Measurements from ENCODE around the gene CDH4. TPM values are rescaled to one million over a fixed set of nuclear protein-coding genes. Genes with fewer than 3 reads are reported as not detected.

The CDH4 gene
- total RNA-seq, 2 experiments from 2014 or later = 0.10 to 0.21 TPM

DNA sequence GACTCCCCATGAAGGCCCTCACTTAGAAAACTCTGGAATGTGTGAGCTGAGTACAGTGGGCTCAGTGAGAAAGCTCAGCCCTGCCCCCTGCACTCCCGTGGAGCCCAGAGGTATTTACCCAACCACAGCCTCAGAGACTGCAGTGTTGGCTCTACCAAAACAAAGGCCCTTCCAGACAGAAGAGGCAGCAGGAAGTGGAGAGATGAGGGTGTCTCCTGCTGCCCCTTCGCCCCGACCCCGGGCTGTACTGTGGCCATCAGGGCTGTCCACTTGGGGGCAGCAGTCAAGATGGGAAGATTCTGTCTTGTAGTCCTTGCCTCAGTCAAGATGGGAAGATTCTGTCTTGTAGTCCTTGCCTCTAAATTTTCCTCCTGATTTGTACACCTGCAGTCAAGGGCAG is 472.3 kb downstream of the CDH4 start:
- CTCF ChIA-PET = no interaction called here
- POLR2A ChIA-PET = no interaction called here
- Mint-ChIP-seq H3K27ac (no peak overlapping the region), H3K4me1 (ENCODE audit: low read depth) (peaks cover 13% of the 10 kb centered on the region), H3K4me3 (no peak overlapping the region), H3K36me3 (no peaks in the 10 kb centered on the region), H3K9me3 (no peaks in the 10 kb centered on the region), H3K27me3 (no peaks in the 10 kb centered on the region)
- intact Hi-C loops (cut with micrococcal nuclease) = no loop called here
- no peak for DNase-seq

DNA sequence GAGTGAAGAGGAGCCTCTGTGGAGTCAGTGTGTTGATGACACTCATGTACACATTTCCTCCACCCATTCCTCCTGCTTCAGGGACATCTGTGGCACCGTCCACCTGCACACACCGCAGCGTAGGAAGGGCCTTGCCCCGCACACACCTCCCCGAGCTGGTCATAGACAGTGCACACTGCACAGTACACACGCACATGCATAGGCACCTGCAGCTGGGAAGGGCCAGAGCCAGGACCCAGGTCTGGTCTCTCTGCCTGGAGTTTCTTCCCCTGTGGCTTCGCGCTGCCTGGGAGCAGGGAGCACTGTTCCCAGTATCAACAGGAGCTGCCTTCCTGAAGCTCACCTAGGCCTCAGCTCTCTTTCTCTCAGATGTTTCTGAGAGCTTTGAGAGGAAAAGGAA is 473.1 kb downstream of the CDH4 start:
- POLR2A ChIA-PET = no interaction called here
- CTCF ChIA-PET = no interaction called here
- H3K36me3 Mint-ChIP-seq = no peaks in the 10 kb centered on the region

DNA sequence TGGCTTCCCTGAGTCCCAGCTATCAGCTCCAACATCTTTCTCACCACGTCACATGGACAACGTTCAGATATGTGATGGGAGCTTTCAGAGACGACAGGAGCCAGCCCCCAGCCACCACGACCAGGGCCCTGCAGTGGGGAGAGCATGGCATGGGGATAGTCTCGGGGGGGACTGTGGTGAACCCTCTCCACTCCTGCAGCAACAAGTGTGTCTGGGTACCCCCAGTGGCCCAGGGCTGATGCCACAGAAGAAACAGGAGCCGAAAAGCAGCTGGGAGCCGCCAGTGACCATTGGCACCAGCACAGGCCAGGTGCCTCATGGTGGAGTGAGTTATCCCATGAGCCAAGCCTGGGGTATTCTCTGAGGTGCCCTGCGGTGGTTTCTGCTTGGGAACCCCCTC is 473.9 kb downstream of the CDH4 start:
- no peaks in the 10 kb centered on the region for H3K27me3 Mint-ChIP-seq
- intact Hi-C loops (cut with micrococcal nuclease) = no loop called here
- ChIA-PET CTCF (no interaction called here), POLR2A (no interaction called here)
- H3K4me3 Mint-ChIP-seq = no peak overlapping the region
- DNase-seq = no peak
- H3K9me3 Mint-ChIP-seq = no peaks in the 10 kb centered on the region
- no peaks in the 10 kb centered on the region for H3K36me3 Mint-ChIP-seq
- no peaks in the 10 kb centered on the region for H3K4me1 Mint-ChIP-seq (ENCODE audit: low read depth)
- no peak overlapping the region for H3K27ac Mint-ChIP-seq

More for the DNA sequence above, 473.1 kb downstream of the CDH4 start:
- Mint-ChIP-seq H3K4me1 (ENCODE audit: low read depth) (peaks cover 5% of the 10 kb centered on the region), H3K4me3 (no peak overlapping the region), H3K27me3 (no peaks in the 10 kb centered on the region), H3K9me3 (no peaks in the 10 kb centered on the region), H3K27ac (no peak overlapping the region)
- DNase-seq = no peak
- intact Hi-C loops (cut with micrococcal nuclease) = no loop called here

DNA sequence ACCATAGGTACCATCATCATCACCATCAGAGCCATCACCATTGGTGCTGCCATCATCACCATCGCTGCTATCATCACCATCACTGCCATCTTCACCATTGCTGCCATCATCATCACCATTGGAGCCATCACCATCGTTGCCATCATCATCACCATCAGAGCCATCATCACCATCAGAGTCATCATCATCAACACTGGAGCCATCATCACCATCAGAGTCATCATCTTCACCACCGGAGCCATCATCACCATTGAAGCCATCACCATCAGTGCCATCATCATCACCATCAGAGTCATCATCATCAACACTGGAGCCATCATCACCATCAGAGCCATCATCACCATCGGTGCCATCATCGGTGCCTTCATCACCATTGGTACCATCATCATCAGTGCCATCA is 474.9 kb downstream of the CDH4 start:
- Mint-ChIP-seq H3K4me1 (ENCODE audit: low read depth) (no peaks in the 10 kb centered on the region), H3K36me3 (no peaks in the 10 kb centered on the region), H3K27me3 (no peaks in the 10 kb centered on the region), H3K4me3 (no peak overlapping the region), H3K9me3 (no peaks in the 10 kb centered on the region), H3K27ac (no peak overlapping the region)
- no peak for DNase-seq
- intact Hi-C loops (cut with micrococcal nuclease) = no loop called here
- ChIA-PET CTCF (no interaction called here), POLR2A (no interaction called here)

DNA sequence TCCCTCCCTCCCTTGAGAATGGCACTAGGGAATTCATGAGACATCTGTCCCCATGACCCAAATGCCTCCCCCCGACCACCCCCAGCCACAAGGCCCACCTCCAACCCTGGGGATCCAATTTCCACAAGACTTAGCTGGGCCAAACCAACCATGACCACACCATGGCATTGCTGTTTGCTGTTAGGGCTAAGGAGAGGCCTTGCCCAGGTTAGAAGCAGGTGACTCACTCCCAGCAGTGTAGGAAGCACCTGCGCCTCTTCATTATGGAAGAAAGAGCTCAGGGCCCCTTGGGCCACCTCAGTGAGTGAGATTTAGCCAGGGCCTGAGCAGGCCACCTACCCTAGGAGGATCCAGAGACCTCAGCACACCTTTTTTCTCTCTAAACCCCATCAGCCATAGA is 475.7 kb downstream of the CDH4 start:
- Mint-ChIP-seq H3K4me3 (no peak overlapping the region), H3K36me3 (no peaks in the 10 kb centered on the region), H3K4me1 (ENCODE audit: low read depth) (no peaks in the 10 kb centered on the region), H3K27ac (no peak overlapping the region), H3K27me3 (peaks cover 1% of the 10 kb centered on the region), H3K9me3 (no peaks in the 10 kb centered on the region)
- CTCF ChIA-PET = no interaction called here
- POLR2A ChIA-PET = no interaction called here
- intact Hi-C loops (cut with micrococcal nuclease) = no loop called here
- DNase-seq = no peak

DNA sequence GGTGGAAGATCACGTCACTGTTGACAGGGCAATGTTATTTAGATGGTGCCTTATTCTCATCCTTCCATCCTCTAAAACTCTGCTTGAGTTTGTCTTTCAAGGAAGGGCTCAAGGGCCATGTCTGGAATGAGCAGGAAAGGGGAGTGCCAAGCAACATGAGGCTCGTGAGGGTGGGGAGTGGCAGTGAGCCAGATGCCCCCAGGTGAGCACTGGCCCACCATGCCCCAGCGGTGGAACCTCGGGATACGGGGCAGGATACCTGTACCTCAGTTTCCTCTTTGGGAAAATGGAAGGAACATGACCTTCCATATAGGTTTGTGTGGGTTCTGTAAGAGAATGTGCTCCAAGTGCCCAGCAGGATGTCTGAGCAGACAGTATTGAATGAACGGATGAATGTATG is 476.3 kb downstream of the CDH4 start:
- Mint-ChIP-seq H3K36me3 (no peaks in the 10 kb centered on the region), H3K27me3 (peaks cover 1% of the 10 kb centered on the region), H3K4me1 (ENCODE audit: low read depth) (no peaks in the 10 kb centered on the region), H3K9me3 (no peaks in the 10 kb centered on the region), H3K27ac (no peak overlapping the region), H3K4me3 (no peak overlapping the region)
- ChIA-PET CTCF (no interaction called here), POLR2A (no interaction called here)
- intact Hi-C loops (cut with micrococcal nuclease) = no loop called here
- DNase-seq = no peak

DNA sequence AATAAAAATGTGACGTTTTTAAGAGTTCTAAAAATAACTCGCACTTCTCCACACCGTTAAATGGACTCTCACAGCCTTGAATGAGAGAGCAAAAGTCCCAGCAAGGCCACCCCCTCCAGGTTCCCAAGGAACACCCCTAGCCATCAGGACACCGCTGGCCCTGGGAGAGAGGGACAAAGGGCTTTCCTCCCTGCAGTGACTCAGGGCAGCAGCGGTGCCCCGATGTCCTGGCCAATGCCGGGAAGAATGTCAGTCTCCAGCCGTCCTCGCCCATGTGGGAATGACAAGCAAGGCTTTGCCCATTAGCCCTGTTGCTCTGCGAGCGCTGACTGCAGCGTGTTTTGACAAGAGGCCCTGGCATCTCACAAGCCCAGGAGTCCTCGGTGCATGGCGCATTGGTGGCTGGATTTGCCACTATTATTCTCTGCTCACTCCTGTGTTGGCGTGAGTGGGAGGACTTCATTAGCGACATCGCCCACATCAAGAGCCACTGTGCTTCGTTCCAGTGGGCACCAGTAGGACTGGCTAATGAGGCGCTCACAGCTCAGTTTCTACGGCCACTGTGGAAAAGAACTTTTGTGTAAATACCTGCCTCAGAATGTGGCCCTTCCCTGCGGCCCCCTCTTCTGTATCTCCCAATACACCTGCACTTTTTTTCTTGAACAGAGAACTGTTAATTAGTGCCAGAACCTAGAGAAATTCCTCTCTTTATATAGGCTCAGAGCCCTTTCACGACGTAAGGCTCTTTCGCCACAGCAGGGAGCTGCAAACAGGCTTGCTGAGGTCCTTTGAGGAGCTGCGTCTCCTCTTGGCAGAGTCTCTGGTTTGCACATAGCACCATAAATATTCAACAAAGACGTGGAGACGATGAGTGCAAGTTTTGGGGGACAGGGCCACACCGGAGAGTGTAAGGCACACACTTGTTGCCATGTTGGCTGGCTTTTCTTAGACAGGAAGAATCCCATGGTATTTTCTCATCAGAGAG is 477.0 kb downstream of the CDH4 start:
- ChIA-PET POLR2A (no interaction called here), CTCF (interaction anchor here (0.6 kb wide), 1 partner anchor 97 kb away, joined by 3 read pairs; no protein-coding TSS in a partner anchor)
- Mint-ChIP-seq H3K4me1 (ENCODE audit: low read depth) (no peaks in the 10 kb centered on the region), H3K36me3 (no peaks in the 10 kb centered on the region), H3K4me3 (no peak overlapping the region), H3K27me3 (peaks cover 2% of the 10 kb centered on the region), H3K9me3 (no peaks in the 10 kb centered on the region), H3K27ac (no peak overlapping the region)
- no peak for DNase-seq
- intact Hi-C loops (cut with micrococcal nuclease) = no loop called here

DNA sequence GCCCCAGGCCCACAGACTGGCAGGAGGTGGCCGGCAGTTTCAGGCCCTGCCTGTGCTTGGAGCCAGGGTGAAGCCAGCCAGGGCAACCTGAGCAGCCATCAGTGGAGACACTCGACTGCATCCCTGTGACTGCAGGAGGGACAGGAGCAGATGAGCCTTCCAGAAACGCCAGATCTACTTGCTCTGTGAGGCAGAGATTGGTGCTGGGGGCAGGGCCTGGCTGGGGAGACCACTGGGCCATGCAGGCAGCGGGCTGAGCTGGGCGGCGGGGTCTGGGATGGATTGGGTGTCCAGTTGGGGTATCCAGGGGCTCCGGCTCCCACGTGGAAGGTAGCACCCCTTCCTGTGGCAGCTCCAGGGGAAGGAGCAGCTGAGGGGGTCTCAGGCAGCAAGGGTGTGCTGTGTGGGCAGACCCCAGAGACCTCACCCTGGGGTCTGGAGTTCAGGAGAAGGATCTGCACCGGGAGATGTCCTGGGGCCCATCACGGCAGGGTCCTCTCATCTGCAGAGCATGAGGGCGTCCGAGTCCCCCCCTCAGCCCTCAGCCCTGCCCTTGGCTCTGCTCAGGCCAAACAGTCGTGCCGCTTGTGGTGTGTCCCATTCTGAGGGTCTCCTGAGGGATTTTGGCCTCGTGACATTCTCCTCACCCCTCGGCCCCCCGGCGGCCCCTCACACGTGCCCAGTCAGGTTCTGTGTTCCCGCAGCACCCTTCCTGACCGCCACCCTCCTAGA is 478.7 kb downstream of the CDH4 start:
- DNase-seq = no peak
- Mint-ChIP-seq H3K36me3 (no peaks in the 10 kb centered on the region), H3K4me1 (ENCODE audit: low read depth) (no peaks in the 10 kb centered on the region), H3K27ac (no peak overlapping the region), H3K9me3 (no peaks in the 10 kb centered on the region), H3K4me3 (no peak overlapping the region), H3K27me3 (peaks cover 5% of the 10 kb centered on the region)
- ChIA-PET CTCF (no interaction called here), POLR2A (no interaction called here)
- intact Hi-C loops (cut with micrococcal nuclease) = no loop called here

DNA sequence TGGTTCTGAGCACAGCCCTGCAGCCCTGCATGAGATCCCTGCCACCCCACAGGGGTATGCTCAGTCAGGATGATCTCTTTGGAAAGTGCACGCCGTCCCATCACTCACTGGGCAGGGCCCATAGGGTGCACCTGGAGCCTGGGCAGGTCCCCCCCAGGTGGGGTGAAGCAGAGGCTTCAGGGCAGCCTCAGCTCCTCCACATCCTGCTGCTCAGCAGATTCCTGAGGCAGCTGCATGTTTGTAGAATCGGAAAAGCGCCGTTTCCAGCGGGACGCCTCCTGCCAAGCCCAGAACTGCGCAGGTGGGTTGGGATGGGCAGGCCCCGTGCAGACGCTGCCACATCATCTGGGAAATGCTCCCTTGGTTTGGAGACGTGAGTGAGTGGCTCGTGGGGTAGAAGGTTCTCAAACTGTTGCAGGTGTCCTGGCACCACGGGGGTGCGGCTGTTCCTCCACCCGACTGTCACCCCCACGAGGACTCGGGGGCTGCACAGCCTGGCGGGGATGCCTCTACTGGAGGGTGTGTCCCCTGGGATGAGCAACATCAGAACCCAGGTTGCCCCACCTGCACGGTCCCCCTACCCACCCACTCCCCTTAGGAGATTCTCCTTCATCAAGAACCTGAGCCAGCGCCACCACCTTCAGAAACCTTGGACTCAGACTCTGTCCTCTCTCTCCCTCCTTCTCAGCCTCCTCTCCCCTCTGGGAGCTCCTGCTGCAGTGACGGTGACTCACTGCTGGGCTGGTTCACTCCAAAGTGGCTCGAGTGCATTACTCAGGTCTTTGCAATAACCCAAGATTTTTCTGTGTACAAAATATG is 479.5 kb downstream of the CDH4 start:
- H3K4me1 Mint-ChIP-seq (ENCODE audit: low read depth) = no peaks in the 10 kb centered on the region
- H3K36me3 Mint-ChIP-seq = no peaks in the 10 kb centered on the region
- no peak overlapping the region for H3K27ac Mint-ChIP-seq
- no peak overlapping the region for H3K4me3 Mint-ChIP-seq
- no peak for DNase-seq
- ChIA-PET CTCF (no interaction called here), POLR2A (no interaction called here)
- peaks cover 9% of the 10 kb centered on the region for H3K27me3 Mint-ChIP-seq
- no peaks in the 10 kb centered on the region for H3K9me3 Mint-ChIP-seq
- intact Hi-C loops (cut with micrococcal nuclease) = no loop called here

DNA sequence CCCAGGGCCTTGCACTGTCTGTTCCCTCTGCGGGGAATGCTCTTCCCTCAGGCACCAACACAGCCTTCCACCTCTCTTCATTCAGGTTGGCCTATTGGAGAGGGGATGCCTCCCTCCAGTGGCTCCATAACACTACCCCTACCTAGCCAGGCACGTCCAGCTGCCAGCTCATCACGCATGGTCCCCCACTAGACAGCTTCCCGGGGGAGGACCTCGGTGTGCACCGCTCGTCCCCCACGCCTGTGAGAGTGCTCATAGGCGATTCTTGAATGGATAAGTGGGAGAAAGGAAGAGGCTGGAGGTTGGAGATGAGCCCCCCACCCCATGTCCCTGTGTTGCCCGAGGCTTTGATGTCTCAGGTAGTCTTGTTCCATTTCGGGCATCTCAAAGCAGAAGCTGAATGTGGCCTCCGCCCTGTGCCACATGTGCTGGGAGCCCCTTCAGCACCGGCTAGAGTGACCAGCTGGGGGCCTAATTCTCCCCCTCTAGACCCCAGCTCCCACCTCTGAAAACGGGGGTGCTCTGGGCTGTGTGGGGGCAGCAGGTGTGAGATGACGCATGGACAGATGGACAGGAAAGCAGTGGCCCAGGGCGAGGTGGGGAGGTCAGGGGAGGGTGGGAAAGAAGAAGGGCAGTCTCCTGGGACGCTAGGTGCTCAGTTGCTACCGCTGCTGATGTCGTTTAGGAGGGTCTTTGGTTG is 480.6 kb downstream of the CDH4 start:
- CTCF ChIA-PET = no interaction called here
- intact Hi-C loops (cut with micrococcal nuclease) = no loop called here

DNA sequence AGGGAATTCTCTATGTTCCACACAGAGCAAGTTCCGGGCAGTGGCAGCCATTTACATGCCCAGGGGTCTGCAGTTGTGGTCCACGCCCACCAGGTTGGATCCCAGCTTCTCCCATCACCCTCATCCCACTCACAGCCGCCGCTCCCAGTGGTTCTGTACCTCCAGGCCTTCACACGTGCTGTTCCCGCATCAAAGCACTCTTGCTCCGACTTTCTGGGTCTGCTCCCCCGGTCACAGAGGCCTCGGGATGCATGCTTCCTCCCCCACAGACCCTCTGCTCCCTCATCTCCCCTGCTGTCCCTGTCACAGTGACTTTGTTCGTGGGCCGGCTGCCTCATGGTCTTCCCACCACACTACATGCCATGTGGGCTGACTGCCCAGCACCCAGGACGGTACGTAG is 481.2 kb downstream of the CDH4 start:
- H3K27ac Mint-ChIP-seq = no peak overlapping the region
- POLR2A ChIA-PET = no interaction called here
- H3K4me3 Mint-ChIP-seq = no peak overlapping the region
- H3K4me1 Mint-ChIP-seq (ENCODE audit: low read depth) = no peaks in the 10 kb centered on the region
- H3K27me3 Mint-ChIP-seq = peaks cover 9% of the 10 kb centered on the region
- no peak for DNase-seq
- CTCF ChIA-PET = no interaction called here
- intact Hi-C loops (cut with micrococcal nuclease) = no loop called here
- H3K36me3 Mint-ChIP-seq = no peaks in the 10 kb centered on the region
- no peaks in the 10 kb centered on the region for H3K9me3 Mint-ChIP-seq

More for the DNA sequence above, 480.6 kb downstream of the CDH4 start:
- POLR2A ChIA-PET = no interaction called here
- H3K27ac Mint-ChIP-seq = no peak overlapping the region
- DNase-seq = no peak
- peaks cover 9% of the 10 kb centered on the region for H3K27me3 Mint-ChIP-seq
- H3K9me3 Mint-ChIP-seq = no peaks in the 10 kb centered on the region
- H3K4me3 Mint-ChIP-seq = no peak overlapping the region
- no peaks in the 10 kb centered on the region for H3K36me3 Mint-ChIP-seq
- no peaks in the 10 kb centered on the region for H3K4me1 Mint-ChIP-seq (ENCODE audit: low read depth)
